GM21423 (cell line): ENCODE data around the gene PDHX.

ENCODE experiments used
- ATAC-seq: cut with Tn5 transposase; IDR thresholded peaks from one replicate; pipeline ENCODE4 v1.9.1; 2021; ENCODE audit warnings: mild to moderate bottlenecking, moderate library complexity; ENCODE audit not compliant: unreplicated experiment

Gene PDHX

DNA sequence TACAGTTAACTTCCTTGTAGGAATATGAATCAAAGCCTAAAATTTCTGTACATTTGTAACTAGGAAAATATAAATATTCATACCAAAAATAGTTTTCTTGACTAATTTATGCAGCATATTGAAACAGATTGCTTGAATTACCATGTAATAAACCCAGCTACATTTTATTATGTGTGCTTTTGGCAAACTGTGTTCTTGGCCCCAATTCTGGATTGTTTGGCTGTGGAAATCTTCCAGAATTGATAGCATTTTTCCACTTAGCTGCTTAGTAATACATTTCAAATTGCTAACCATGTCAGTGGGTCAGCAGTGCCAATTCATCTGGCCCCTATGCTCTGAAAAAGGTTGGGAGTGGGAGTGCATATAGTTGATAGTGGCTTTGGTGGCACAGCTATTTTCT, 32.3 kb downstream of the PDHX start:
- ATAC-seq, result no peak

DNA sequence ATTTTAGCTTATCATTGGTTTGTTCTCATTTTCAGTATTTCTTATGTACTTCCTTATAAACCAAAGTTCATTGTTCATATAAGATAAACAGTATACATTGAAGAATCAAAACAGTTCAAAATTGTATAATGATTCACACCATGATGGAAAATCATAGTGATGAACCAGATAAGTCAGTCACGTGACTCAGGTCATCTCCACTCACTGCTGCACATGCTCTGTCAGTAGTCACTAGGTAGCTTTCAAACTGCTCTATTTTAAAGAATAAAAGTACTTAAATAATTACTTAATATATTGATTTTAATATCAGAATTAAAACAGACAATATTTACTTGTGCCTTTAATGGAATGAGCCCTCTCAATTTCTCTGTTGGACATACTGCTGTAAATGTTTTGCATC, 37.5 kb downstream of the PDHX start:
- no peak for ATAC-seq

GRCh38 chr11:34957206-34957605, 40.8 kb downstream of the PDHX start:
- no peak for ATAC-seq

DNA sequence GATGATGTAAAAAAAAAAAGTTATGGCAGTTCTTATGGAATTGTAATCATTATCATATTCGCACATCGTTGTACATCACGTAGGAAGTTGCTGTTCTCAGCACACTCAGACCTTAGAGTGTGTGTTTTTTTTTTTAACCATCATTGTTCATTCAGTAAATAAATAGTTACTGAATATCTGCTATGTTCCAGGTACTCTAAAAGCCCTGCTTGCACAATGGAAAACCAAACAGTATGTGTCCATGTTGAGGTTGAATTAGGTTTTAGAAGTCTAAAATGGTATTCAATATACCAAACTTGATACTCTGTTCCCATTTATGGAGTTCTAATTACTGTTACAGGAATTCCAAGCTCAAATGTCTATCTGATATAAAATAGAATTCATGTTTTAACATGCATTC, 41.2 kb downstream of the PDHX start:
- no peak for ATAC-seq

DNA sequence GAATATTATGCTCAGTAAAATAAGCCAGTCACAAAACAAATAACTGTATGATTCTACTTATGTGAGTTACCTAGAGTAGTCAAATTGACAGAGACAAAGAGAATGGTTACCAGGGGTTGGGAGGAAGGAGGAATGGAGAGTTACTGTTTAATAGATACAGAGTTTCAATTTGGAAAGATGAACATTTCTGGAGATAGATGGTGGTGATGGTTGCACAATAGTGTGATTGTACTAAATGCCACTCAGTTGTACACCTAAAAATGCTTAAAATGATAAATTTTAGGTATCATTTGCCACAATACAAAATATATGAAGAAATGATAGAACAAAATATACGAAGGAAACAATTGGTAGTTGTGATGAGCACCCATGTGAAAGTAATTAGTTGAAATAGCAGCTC, 43.4 kb downstream of the PDHX start:
- no peak for ATAC-seq

GRCh38 chr11:34960277-34960676, 43.9 kb downstream of the PDHX start:
- no peak for ATAC-seq

DNA sequence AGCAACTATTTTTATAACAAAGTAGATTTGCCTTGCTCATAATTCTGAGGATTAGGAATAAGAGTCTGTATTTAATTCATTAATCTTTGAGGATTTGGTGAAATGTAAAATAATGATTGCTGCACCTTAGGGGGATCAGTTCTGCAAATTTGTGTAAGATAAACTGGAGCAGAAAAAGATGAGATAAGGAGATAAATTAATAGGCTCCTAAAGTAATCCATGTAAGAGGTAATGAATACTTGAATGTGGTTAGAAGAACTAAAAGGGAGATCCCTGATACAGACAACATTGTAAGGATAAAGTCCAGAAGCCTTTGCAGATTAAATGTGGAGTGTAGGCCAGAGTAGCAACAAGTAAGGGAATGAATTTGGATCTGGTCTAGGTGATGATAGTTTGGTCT, 45.6 kb downstream of the PDHX start:
- no peak for ATAC-seq

GRCh38 chr11:34963351-34963750, 46.9 kb downstream of the PDHX start:
- ATAC-seq, result no peak

DNA sequence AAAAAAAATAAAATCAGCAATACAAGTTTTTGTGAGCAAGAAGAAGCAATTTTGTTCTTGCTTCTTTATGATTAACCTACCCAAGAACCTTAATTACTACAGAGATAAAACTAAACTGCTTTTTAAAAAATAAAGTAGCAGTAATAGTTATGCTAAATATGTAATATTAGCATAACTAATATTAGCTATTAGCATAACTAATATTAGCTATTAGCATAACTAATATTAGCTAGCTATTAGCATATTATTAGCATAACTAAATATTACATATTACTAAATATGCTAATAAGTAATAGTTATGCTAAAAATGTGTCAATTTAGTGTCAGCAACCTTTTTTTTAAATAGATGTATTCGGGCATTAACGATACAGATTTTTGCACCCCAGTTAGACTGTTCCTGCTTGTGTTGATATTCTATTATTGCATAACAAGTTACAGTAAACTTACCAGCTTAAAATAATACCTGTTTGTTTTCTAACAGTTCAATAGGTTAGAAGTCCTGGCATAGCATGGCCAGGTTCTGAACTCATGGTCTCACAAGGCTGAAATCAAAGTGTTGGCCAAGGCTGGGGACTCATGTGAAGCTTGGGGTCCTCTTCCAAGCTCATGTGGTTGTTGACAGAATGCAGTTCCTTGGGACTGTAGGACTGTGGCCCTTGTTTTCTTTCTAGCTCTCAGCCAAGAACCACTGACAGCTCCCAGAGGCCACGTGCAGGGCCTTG, 48.4 kb downstream of the PDHX start:
- no peak for ATAC-seq

DNA sequence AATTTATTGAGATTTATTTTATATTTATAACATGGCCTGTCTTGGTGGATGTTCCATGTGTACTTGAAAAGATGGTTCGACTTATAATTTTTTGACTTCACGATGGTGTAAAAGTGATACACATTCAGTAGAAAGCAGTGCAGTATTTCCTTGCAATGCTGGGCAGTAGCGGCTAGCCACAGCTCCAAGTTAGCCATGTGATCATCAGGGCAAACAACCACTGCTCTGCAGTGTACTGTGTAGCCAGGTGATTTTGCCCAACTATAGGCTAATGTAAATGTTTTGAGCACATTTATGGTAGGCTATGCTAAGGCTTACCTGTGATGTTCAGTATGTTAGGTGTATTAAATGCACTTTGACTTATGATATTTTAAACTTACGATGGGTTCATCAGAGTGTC, 52.4 kb downstream of the PDHX start:
- ATAC-seq, result no peak

GRCh38 chr11:34970033-34970432, 53.6 kb downstream of the PDHX start:
- ATAC-seq, result no peak

DNA sequence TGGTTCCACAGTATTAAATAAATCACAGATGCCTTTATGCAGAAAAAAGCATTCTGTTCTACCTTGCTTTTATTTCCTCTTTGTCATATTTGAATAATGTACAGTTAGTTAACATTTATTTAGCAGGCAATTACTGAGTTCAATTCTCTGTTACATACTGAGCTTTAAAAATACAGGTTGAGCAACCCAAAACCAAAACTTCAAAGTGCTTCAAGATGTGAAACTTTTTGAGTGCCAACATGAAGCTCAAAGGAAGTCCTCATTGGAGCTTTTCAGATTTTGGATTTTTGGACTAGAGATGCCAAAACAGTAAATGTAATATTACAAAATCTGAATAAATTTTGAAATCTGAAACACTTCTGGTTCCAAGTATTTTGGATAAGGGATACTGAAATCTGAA, 54.1 kb downstream of the PDHX start:
- ATAC-seq, result no peak

- no peak for ATAC-seq
Measured at GRCh38 chr11:34971928-34972327, 55.5 kb downstream of the PDHX start.

DNA sequence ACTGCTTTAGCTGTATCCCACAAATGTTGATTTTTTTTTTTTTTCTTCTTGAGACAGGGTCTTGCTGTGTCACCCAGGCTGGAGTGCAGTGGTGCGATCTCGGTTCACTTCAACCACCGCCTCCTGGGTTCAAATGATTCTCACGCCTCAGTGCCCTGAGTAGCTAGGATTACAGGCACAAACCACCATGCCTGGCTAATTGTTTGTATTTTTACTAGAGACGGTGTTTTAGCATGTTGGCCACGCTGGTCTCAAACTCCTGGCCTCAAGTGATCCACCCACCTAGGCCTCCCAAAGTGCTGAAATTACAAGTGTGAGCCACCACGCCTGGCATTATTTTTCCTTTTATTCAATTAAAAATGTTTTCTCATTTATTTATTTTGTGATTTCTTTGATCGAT, 55.9 kb downstream of the PDHX start:
- ATAC-seq, result no peak

GRCh38 chr11:34972892-34973291, 56.5 kb downstream of the PDHX start:
- ATAC-seq, result no peak

- no peak for ATAC-seq
Measured at GRCh38 chr11:34975482-34975881, 59.1 kb downstream of the PDHX start.

DNA sequence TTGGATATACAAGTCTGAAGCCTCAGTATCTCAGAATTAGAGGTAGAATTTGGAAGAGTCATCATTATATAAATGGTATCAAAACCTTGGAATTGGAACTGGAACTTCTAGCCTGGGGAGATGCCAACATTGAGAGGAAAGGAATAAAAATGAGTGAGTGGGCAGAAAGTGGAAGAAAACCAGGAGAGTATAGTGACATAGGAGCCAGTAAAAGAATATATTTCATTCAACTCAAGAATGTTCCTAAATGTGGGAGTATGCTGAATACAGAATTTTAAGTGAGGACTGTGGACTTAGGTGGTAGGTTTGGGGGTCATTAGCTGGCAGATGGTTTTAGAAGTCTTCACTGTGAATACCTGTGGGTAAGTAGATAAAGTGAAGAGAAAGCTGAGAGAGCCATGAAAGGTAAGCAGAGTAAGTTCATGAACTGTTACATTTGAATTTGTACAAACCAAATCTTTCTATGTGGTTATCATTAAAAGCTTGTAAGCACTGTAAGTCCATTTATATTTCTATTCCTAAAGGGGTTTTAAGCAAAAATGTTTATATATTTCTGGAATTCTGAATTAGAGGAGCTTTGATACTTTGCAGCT, 60.2 kb downstream of the PDHX start:
- no peak for ATAC-seq

DNA sequence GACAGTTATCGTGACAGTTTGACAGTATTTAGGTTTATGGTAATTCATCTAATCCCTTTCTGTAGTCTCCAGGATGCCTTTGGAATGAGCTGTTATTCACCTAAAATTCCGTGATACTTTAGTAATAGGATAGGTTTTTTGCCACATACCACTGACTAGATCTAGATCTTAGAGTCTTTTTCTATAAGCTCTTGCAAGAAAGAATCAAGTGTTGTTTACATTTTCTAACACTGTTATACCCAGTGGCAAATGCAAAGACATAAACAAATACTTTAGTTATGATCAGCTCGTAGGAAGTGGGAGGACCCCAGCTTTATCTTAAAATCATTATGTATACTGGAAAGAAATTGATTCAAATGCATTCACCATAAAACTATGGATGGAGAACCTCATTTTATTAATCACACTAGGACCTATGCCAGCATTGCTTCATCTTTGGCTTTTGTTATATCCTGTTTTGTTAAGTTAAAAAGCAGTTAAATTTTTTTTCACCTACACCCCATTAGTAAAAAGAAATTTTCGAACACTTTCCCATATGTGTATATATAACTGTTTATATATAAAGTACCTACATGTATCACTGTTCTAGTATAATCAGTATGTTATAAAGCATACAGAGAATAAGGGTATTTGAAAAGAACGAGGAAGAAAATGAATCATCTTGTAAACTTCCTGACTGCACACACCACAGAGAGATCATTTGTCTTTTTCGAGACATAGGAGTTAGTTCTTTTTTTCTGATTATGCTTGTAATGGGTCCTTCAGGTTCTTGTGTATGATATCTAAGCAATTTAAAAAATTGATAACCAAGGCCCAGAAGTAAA, 60.9 kb downstream of the PDHX start:
- no peak for ATAC-seq

DNA sequence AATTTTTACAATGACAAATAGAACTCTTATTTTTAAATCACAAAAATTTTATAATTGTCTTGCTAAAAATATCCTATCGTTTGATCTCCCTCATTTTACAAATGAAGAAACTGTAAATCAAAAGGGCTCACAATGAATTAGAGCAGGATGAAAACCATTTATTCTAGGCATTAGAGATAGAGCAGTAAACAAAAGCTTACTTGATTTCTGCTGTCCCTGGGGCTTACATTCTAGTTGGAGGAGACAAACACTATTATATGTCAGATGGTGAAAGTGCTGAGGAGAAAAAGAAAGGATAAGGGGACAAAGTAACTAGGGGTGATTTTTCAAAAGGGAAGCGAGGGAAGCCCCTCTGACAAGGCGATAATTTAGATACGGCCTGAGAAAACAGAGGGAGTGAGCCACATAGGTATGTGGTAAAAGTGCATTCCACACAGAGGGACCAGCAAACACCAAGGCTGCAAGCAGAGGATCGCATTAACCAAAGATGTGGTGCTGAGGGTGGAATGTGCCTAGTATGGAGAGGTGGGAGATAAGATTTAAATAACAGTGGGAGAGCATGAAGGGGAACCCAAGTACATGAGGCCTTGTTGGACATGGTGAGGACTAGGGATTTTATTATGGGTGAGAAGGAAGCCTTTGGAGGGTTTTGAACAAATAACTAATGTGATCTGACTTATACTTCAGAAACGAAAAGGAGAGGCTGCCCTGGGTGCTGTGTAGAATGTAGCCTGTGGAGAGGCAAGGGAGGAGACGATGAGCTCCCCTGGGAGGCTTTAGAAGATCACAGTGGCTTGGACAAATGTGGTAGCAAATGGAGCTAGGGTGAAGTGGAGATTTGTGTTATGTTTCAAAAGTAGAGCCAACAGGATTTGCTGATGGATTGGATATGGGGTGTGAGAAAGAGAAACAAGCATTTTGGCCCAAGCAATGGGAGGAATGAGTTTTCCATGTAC, 62.1 kb downstream of the PDHX start:
- no peak for ATAC-seq

GRCh38 chr11:34984514-34984913, 68.1 kb downstream of the PDHX start:
- ATAC-seq, result no peak
